ENCODE measurements around the gene LCOR.
A peak's percentile ranks its signal among the peaks of the same experiment; 100 is the strongest.

LCOR gene

GRCh38 chr10:97019213-97019844 is 187.2 kb downstream of the LCOR start:
- H3K9me3 Mint-ChIP-seq, result no peaks in the 10 kb centered on the region
- peaks cover 12% of the 10 kb centered on the region for H3K4me1 Mint-ChIP-seq
- no peaks in the 10 kb centered on the region for H3K36me3 Mint-ChIP-seq (ENCODE audit: insufficient read depth)
- DNase-seq (ENCODE audit: low spot score in 2 of 2), result no peak
- no peak overlapping the region for H3K27ac Mint-ChIP-seq (ENCODE audit: low read depth)
- H3K4me3 Mint-ChIP-seq, result no peak overlapping the region
- no peak for ATAC-seq (replicated peaks; ENCODE audit: extremely low read depth, poor library complexity, severe bottlenecking)
- no peaks in the 10 kb centered on the region for H3K27me3 Mint-ChIP-seq

- no peaks in the 10 kb centered on the region for H3K9me3 Mint-ChIP-seq
- no peaks in the 10 kb centered on the region for H3K27me3 Mint-ChIP-seq
- no peak for DNase-seq (ENCODE audit: low spot score in 2 of 2)
- no peaks in the 10 kb centered on the region for H3K36me3 Mint-ChIP-seq (ENCODE audit: insufficient read depth)
- H3K4me3 Mint-ChIP-seq, result no peak overlapping the region
- no peak overlapping the region for H3K27ac Mint-ChIP-seq (ENCODE audit: low read depth)
- ATAC-seq (replicated peaks; ENCODE audit: extremely low read depth, poor library complexity, severe bottlenecking), result no peak
- peaks cover 12% of the 10 kb centered on the region for H3K4me1 Mint-ChIP-seq
Measured at GRCh38 chr10:97020452-97021400, 188.6 kb downstream of the LCOR start.

- Mint-ChIP-seq H3K36me3 (ENCODE audit: insufficient read depth) (no peaks in the 10 kb centered on the region), H3K4me3 (no peak overlapping the region), H3K27me3 (no peaks in the 10 kb centered on the region), H3K4me1 (peaks cover under 1% of the 10 kb centered on the region), H3K9me3 (no peaks in the 10 kb centered on the region), H3K27ac (ENCODE audit: low read depth) (no peak overlapping the region)
- no peak for DNase-seq (ENCODE audit: low spot score in 2 of 2)
- no peak for ATAC-seq (replicated peaks; ENCODE audit: extremely low read depth, poor library complexity, severe bottlenecking)
Measured at GRCh38 chr10:97022616-97023015, 190.5 kb downstream of the LCOR start.

- Mint-ChIP-seq H3K27ac (ENCODE audit: low read depth) (no peak overlapping the region), H3K9me3 (no peaks in the 10 kb centered on the region), H3K36me3 (ENCODE audit: insufficient read depth) (no peaks in the 10 kb centered on the region), H3K4me1 (no peaks in the 10 kb centered on the region), H3K4me3 (no peak overlapping the region), H3K27me3 (no peaks in the 10 kb centered on the region)
- DNase-seq (ENCODE audit: low spot score in 2 of 2) (no peak), ATAC-seq (replicated peaks; ENCODE audit: extremely low read depth, poor library complexity, severe bottlenecking) (no peak)
Measured at GRCh38 chr10:97023401-97024167, 191.5 kb downstream of the LCOR start.

- H3K9me3 Mint-ChIP-seq, result no peaks in the 10 kb centered on the region
- no peak overlapping the region for H3K4me3 Mint-ChIP-seq
- ATAC-seq (replicated peaks; ENCODE audit: extremely low read depth, poor library complexity, severe bottlenecking), result no peak
- no peaks in the 10 kb centered on the region for H3K4me1 Mint-ChIP-seq
- DNase-seq (ENCODE audit: low spot score in 2 of 2), result no peak
- H3K27ac Mint-ChIP-seq (ENCODE audit: low read depth), result no peak overlapping the region
- no peaks in the 10 kb centered on the region for H3K36me3 Mint-ChIP-seq (ENCODE audit: insufficient read depth)
- H3K27me3 Mint-ChIP-seq, result no peaks in the 10 kb centered on the region
Measured at GRCh38 chr10:97024168-97025073, 192.3 kb downstream of the LCOR start.

GRCh38 chr10:97025613-97026242 is 193.6 kb downstream of the LCOR start:
- ATAC-seq (replicated peaks; ENCODE audit: extremely low read depth, poor library complexity, severe bottlenecking), result no peak
- H3K36me3 Mint-ChIP-seq (ENCODE audit: insufficient read depth), result no peaks in the 10 kb centered on the region
- no peaks in the 10 kb centered on the region for H3K9me3 Mint-ChIP-seq
- no peak overlapping the region for H3K4me3 Mint-ChIP-seq
- peak; percentile 21 to 28 for DNase-seq (ENCODE audit: low spot score in 2 of 2)
- no peaks in the 10 kb centered on the region for H3K27me3 Mint-ChIP-seq
- H3K27ac Mint-ChIP-seq (ENCODE audit: low read depth), result no peak overlapping the region
- no peaks in the 10 kb centered on the region for H3K4me1 Mint-ChIP-seq

GRCh38 chr10:97028126-97028831 is 196.2 kb downstream of the LCOR start:
- no peaks in the 10 kb centered on the region for H3K4me1 Mint-ChIP-seq
- H3K36me3 Mint-ChIP-seq (ENCODE audit: insufficient read depth), result peaks cover 2% of the 10 kb centered on the region
- no peak for ATAC-seq (replicated peaks; ENCODE audit: extremely low read depth, poor library complexity, severe bottlenecking)
- H3K27ac Mint-ChIP-seq (ENCODE audit: low read depth), result no peak overlapping the region
- no peaks in the 10 kb centered on the region for H3K9me3 Mint-ChIP-seq
- no peak overlapping the region for H3K4me3 Mint-ChIP-seq
- DNase-seq (ENCODE audit: low spot score in 2 of 2), result no peak
- no peaks in the 10 kb centered on the region for H3K27me3 Mint-ChIP-seq

GRCh38 chr10:97028832-97029178 is 196.7 kb downstream of the LCOR start:
- DNase-seq (ENCODE audit: low spot score in 2 of 2) (no peak), ATAC-seq (replicated peaks; ENCODE audit: extremely low read depth, poor library complexity, severe bottlenecking) (no peak)
- H3K4me3 Mint-ChIP-seq, result no peak overlapping the region
- H3K4me1 Mint-ChIP-seq, result no peaks in the 10 kb centered on the region
- no peaks in the 10 kb centered on the region for H3K9me3 Mint-ChIP-seq
- no peaks in the 10 kb centered on the region for H3K27me3 Mint-ChIP-seq
- no peak overlapping the region for H3K27ac Mint-ChIP-seq (ENCODE audit: low read depth)
- peaks cover 2% of the 10 kb centered on the region for H3K36me3 Mint-ChIP-seq (ENCODE audit: insufficient read depth)

- H3K4me3 Mint-ChIP-seq, result no peak overlapping the region
- no peaks in the 10 kb centered on the region for H3K4me1 Mint-ChIP-seq
- no peaks in the 10 kb centered on the region for H3K9me3 Mint-ChIP-seq
- peaks cover 2% of the 10 kb centered on the region for H3K36me3 Mint-ChIP-seq (ENCODE audit: insufficient read depth)
- DNase-seq (ENCODE audit: low spot score in 2 of 2) (no peak), ATAC-seq (replicated peaks; ENCODE audit: extremely low read depth, poor library complexity, severe bottlenecking) (no peak)
- H3K27me3 Mint-ChIP-seq, result no peaks in the 10 kb centered on the region
- H3K27ac Mint-ChIP-seq (ENCODE audit: low read depth), result no peak overlapping the region
Measured at GRCh38 chr10:97029271-97029670, 197.2 kb downstream of the LCOR start.

- no peaks in the 10 kb centered on the region for H3K9me3 Mint-ChIP-seq
- ATAC-seq (replicated peaks; ENCODE audit: extremely low read depth, poor library complexity, severe bottlenecking) (no peak), DNase-seq (ENCODE audit: low spot score in 2 of 2) (no peak)
- H3K36me3 Mint-ChIP-seq (ENCODE audit: insufficient read depth), result peaks cover 2% of the 10 kb centered on the region
- no peak overlapping the region for H3K4me3 Mint-ChIP-seq
- H3K27me3 Mint-ChIP-seq, result peaks cover 13% of the 10 kb centered on the region
- no peak overlapping the region for H3K27ac Mint-ChIP-seq (ENCODE audit: low read depth)
- no peaks in the 10 kb centered on the region for H3K4me1 Mint-ChIP-seq
Measured at GRCh38 chr10:97030894-97031293, 198.8 kb downstream of the LCOR start.

- no peaks in the 10 kb centered on the region for H3K4me1 Mint-ChIP-seq
- ATAC-seq (replicated peaks; ENCODE audit: extremely low read depth, poor library complexity, severe bottlenecking), result no peak
- no peak for DNase-seq (ENCODE audit: low spot score in 2 of 2)
- no peak overlapping the region for H3K27ac Mint-ChIP-seq (ENCODE audit: low read depth)
- no peak overlapping the region for H3K4me3 Mint-ChIP-seq
- peaks cover 2% of the 10 kb centered on the region for H3K36me3 Mint-ChIP-seq (ENCODE audit: insufficient read depth)
- H3K27me3 Mint-ChIP-seq, result peaks cover 18% of the 10 kb centered on the region
- no peaks in the 10 kb centered on the region for H3K9me3 Mint-ChIP-seq
Measured at GRCh38 chr10:97031459-97031858, 199.4 kb downstream of the LCOR start.

Measured in central memory CD8-positive, alpha-beta T cell (primary cell).